SK-N-SH (cell line): ENCODE results near the gene TPCN2. TPM values are rescaled to one million over a fixed set of nuclear protein-coding genes. Genes with fewer than 3 reads are reported as not detected.

Source experiments
- CTCF ChIA-PET: fragments of 300-600, 350-600 bp; formaldehyde crosslinking; extraction: SDS; loops from one replicate; lab custom pipeline; 2021; lab: Yijun Ruan, JAX
- POLR2A ChIA-PET: fragments of 350-600 bp; sonication (Branson Sonifier 250); formaldehyde crosslinking; extraction: SDS; loops from one replicate; lab custom pipeline; 2020; ENCODE audit warnings: antibody characterized with exemption, inconsistent platforms; lab: Yijun Ruan, JAX
- DNase-seq: peaks from one replicate; pipeline ENCODE4 v3.0.0; 2012
- H2AFZ ChIP-seq: fragments of 200-600 bp; sonication (generic); 2 replicates; pipeline ENCODE4 v1.8.1; 2016; ENCODE audit warnings: antibody characterized with exemption, mild to moderate bottlenecking, low read depth
- H3F3A ChIP-seq: fragments of 200-600 bp; sonication (generic); replicated peaks from 2 replicates; pipeline ENCODE3; 2016; ENCODE audit warnings: antibody characterized with exemption, mild to moderate bottlenecking; ENCODE audit not compliant: insufficient read depth
- H3K27ac ChIP-seq, 2 experiments: fragments of 200-500 bp in 1 of 2; fragments of 200-600 bp in 1 of 2; sonication (Bioruptor generic) in 1 of 2; sonication (generic), shearing (Covaris generic) in 1 of 2; 2 replicates each; pipeline versions ENCODE4 v1.5.1 to v1.6.1; 2014 to 2016; ENCODE audit warnings: low read depth in 2 of 2, inconsistent platforms in 1 of 2, low read length in 1 of 2, mild to moderate bottlenecking in 1 of 2, mixed read lengths in 1 of 2
- H3K27me3 ChIP-seq: fragments of 200-600 bp; sonication (generic), shearing (Covaris generic); 2 replicates; pipeline ENCODE4 v1.6.1; 2016; ENCODE audit warnings: mixed run types; ENCODE audit not compliant: insufficient read depth
- H3K36me3 ChIP-seq, 2 experiments: fragments of 200-500 bp in 1 of 2; fragments of 200-600 bp in 1 of 2; sonication (Bioruptor generic) in 1 of 2; sonication (generic) in 1 of 2; replicated peaks in 1 of 2; 2 replicates each; pipeline versions ENCODE3 to v1.5.1; 2014 to 2016; ENCODE audit warnings: low read length in 1 of 2, mild to moderate bottlenecking in 1 of 2; ENCODE audit not compliant: insufficient read depth in 2 of 2, control insufficient read depth in 1 of 2
- H3K4me1 ChIP-seq, 2 experiments: fragments of 200-500 bp in 1 of 2; fragments of 200-600 bp in 1 of 2; sonication (Bioruptor generic) in 1 of 2; sonication (generic), shearing (Covaris generic) in 1 of 2; 2 replicates each; pipeline versions ENCODE4 v1.5.1 to v1.6.1; 2014 to 2016; ENCODE audit warnings: low read depth in 1 of 2, low read length in 1 of 2, mixed run types in 1 of 2; ENCODE audit not compliant: insufficient read depth in 2 of 2, control insufficient read depth in 1 of 2
- H3K4me2 ChIP-seq: fragments of 200-600 bp; sonication (generic), shearing (Covaris generic); 2 replicates; pipeline ENCODE4 v1.6.1; 2017; ENCODE audit warnings: mixed run types
- H3K4me3 ChIP-seq, 2 experiments: fragments of 200-500 bp in 1 of 2; fragments of 200-600 bp in 1 of 2; sonication (Bioruptor generic) in 1 of 2; sonication (generic), shearing (Covaris generic) in 1 of 2; 2 replicates each; pipeline versions ENCODE4 v1.5.1 to v1.8.1; 2014 to 2016; ENCODE audit warnings: low read depth in 2 of 2, inconsistent platforms in 1 of 2, low read length in 1 of 2, mild to moderate bottlenecking in 1 of 2, mixed read lengths in 1 of 2, moderate library complexity in 1 of 2
- H3K79me2 ChIP-seq: fragments of 200-600 bp; sonication (generic); 2 replicates; pipeline ENCODE4 v1.8.1; 2017; ENCODE audit warnings: mild to moderate bottlenecking; ENCODE audit not compliant: insufficient read depth
- H3K9ac ChIP-seq: fragments of 200-600 bp; sonication (generic); 2 replicates; pipeline ENCODE4 v1.6.1; 2017; ENCODE audit warnings: mixed run types
- H3K9me2 ChIP-seq: fragments of 200-600 bp; sonication (generic); 2 replicates; pipeline ENCODE4 v1.6.1; 2017; ENCODE audit warnings: mixed run types
- H3K9me3 ChIP-seq: fragments of 200-600 bp; sonication (generic); 2 replicates; pipeline ENCODE4 v1.6.1; 2017; ENCODE audit warnings: mixed run types, mild to moderate bottlenecking, moderate library complexity
- H4K20me1 ChIP-seq: fragments of 200-600 bp; sonication (generic); 2 replicates; pipeline ENCODE4 v1.6.1; 2017; ENCODE audit warnings: mild to moderate bottlenecking, mixed run types; ENCODE audit not compliant: insufficient read depth
- CHD2 ChIP-seq: fragments of 150-350 bp; IDR thresholded peaks from 2 replicates; pipeline ENCODE4 v1.6.1; 2018; ENCODE audit warnings: low read length; ENCODE audit not compliant: partially characterized antibody
- EP300 ChIP-seq, 2 experiments: IDR thresholded peaks; 2 replicates each; pipeline versions ENCODE4 v1.4.0 to v1.6.1; 2012; ENCODE audit warnings: borderline replicate concordance in 1 of 2, low read depth in 1 of 2, low read length in 1 of 2
- FOXJ3 ChIP-seq: sonication (generic); formaldehyde crosslinking; IDR thresholded peaks from 2 replicates; pipeline ENCODE4 v1.5.1; 2020; ENCODE audit warnings: mild to moderate bottlenecking, missing genetic modification reagents
- FOXM1 ChIP-seq: IDR thresholded peaks from 2 replicates; pipeline ENCODE4 v1.4.0; 2012; ENCODE audit warnings: low read depth, mild to moderate bottlenecking
- GABPA ChIP-seq: IDR thresholded peaks from 2 replicates; pipeline ENCODE4 v1.4.0; 2012; ENCODE audit warnings: low read depth, mild to moderate bottlenecking
- IRF3 ChIP-seq: fragments of 150-350 bp; IDR thresholded peaks from 2 replicates; pipeline ENCODE4 v1.6.1; 2016; ENCODE audit warnings: mild to moderate bottlenecking, low read depth, low read length
- JUND ChIP-seq: IDR thresholded peaks from 2 replicates; pipeline ENCODE4 v1.4.0; 2012
- MAX ChIP-seq: IDR thresholded peaks from 2 replicates; pipeline ENCODE4 v1.4.0; 2012; ENCODE audit warnings: low read depth
- MXI1 ChIP-seq: IDR thresholded peaks from 2 replicates; pipeline ENCODE4 v1.6.1; 2012; ENCODE audit warnings: mild to moderate bottlenecking, low read depth, low read length, improper control_type of control experiment
- POLR2AphosphoS5 ChIP-seq: IDR thresholded peaks from 2 replicates; pipeline ENCODE4 v1.6.1; 2012; ENCODE audit warnings: low read depth, low read length
- RAD21 ChIP-seq: IDR thresholded peaks from 2 replicates; pipeline ENCODE4 v1.6.1; 2012; ENCODE audit warnings: mild to moderate bottlenecking, low read length
- RFX5 ChIP-seq: IDR thresholded peaks from 2 replicates; pipeline ENCODE4 v1.6.1; 2012; ENCODE audit warnings: mild to moderate bottlenecking, improper control_type of control experiment, low read length
- SIN3A ChIP-seq: IDR thresholded peaks from 2 replicates; pipeline ENCODE4 v1.6.1; 2012; ENCODE audit warnings: low read depth, mild to moderate bottlenecking, low read length, moderate library complexity, borderline replicate concordance
- SMC3 ChIP-seq: IDR thresholded peaks from 2 replicates; pipeline ENCODE4 v1.6.1; 2012; ENCODE audit warnings: low read depth, low read length, improper control_type of control experiment
- TCF12 ChIP-seq: IDR thresholded peaks from 2 replicates; pipeline ENCODE4 v1.4.0; 2012
- TEAD4 ChIP-seq: IDR thresholded peaks from 2 replicates; pipeline ENCODE4 v1.4.0; 2012; ENCODE audit warnings: mild to moderate bottlenecking, borderline replicate concordance; ENCODE audit not compliant: insufficient read depth
- USF1 ChIP-seq: IDR thresholded peaks from 2 replicates; pipeline ENCODE4 v1.4.0; 2012; ENCODE audit warnings: low read depth, borderline replicate concordance
- YY1 ChIP-seq: IDR thresholded peaks from 2 replicates; pipeline ENCODE4 v1.4.0; 2012; ENCODE audit warnings: low read depth, mild to moderate bottlenecking
- WGBS: methylation state at CpG from one replicate; pipeline ENCODE4 v1.1.6; 2017; ENCODE audit warnings: low lambda C conversion rate; 5-methylcytosine and 5-hydroxymethylcytosine counted together
- polyA plus RNA-seq, 3 experiments: library from polyadenylated mRNA; depleted of rRNA; stranded (reverse); fragments of >200 nt; gene quantifications; 2 replicates each; pipeline ENCODE4 v1.2.3, GENCODE V29; 2012

The TPCN2 gene
- polyA plus RNA-seq, 1 of the 3 experiments (the other 2 are of a cell fraction), result 8.7 TPM

- no peak for TF ChIP-seq IRF3
Observed at GRCh38 chr11:69000831-69001242, 47.9 kb upstream of the TPCN2 start (continued).

GRCh38 chr11:69001243-69002081 lies 47.3 kb upstream of the TPCN2 start:
- Histone ChIP-seq H3K36me3 (no peaks in the 10 kb centered on the region), H4K20me1 (no peaks in the 10 kb centered on the region), H3K27ac (peak overlapping the region; percentile 38 to 60; a peak in 3 of 4 replicates), H3F3A (no peaks in the 10 kb centered on the region), H3K4me3 (no peak overlapping the region), H3K9me3 (no peaks in the 10 kb centered on the region), H3K4me1 (peaks cover 14 to 40% of the 10 kb centered on the region in 2 experiments), H3K79me2 (no peaks in the 10 kb centered on the region), H3K4me2 (no peak overlapping the region; the same call in 1 of the 2 replicates), H3K9ac (no peak overlapping the region), H3K9me2 (no peaks in the 10 kb centered on the region), H2AFZ (no peak overlapping the region), H3K27me3 (no peaks in the 10 kb centered on the region)
- WGBS, result 90% methylated on average over 14 of the region's 23 CpGs
- ChIA-PET CTCF (interaction anchor here (0.6 to 3.9 kb wide), 11 partner anchors 10 to 1156 kb away, joined by 3 to 26 read pairs (median 3); partner anchors contain the start of gene MRGPRF), POLR2A (no interaction called here)
- peak; percentile 31 for DNase-seq
- TF ChIP-seq TCF12, result no peak
- no peak for TF ChIP-seq MAX
- TF ChIP-seq EP300 (IDR thresholded peaks at IDR 0.05; ENCODE audit: borderline replicate concordance in 1 of 2, low read depth in 1 of 2, low read length in 1 of 2), result no peak
- no peak for TF ChIP-seq CHD2
- TF ChIP-seq POLR2AphosphoS5, result no peak
- TF ChIP-seq FOXJ3 (CRISPR knock-in tag), result no peak
- no peak for TF ChIP-seq USF1

- Histone ChIP-seq H3K9ac (no peak overlapping the region), H3K4me2 (no peak overlapping the region), H4K20me1 (no peaks in the 10 kb centered on the region), H3F3A (no peaks in the 10 kb centered on the region), H3K27me3 (no peaks in the 10 kb centered on the region), H3K36me3 (no peaks in the 10 kb centered on the region), H3K4me3 (no peak overlapping the region), H3K4me1 (peaks cover 14 to 36% of the 10 kb centered on the region in 2 experiments), H3K9me3 (no peaks in the 10 kb centered on the region), H3K27ac (no peak overlapping the region), H3K9me2 (no peaks in the 10 kb centered on the region), H2AFZ (no peak overlapping the region), H3K79me2 (no peaks in the 10 kb centered on the region)
- no peak for DNase-seq
- CTCF ChIA-PET, result interaction anchor here (0.9 to 3.9 kb wide), 4 partner anchors 10 to 1064 kb away, joined by 3 to 26 read pairs (median 16); partner anchors contain the start of gene MRGPRF
- WGBS, result 83% methylated on average over 6 of the region's 6 CpGs
- POLR2A ChIA-PET, result no interaction called here
- no peak for TF ChIP-seq RAD21
- TF ChIP-seq SMC3, result no peak
- no peak for TF ChIP-seq CHD2
- TF ChIP-seq RFX5, result no peak
- TF ChIP-seq MXI1, result no peak
- TF ChIP-seq GABPA, result no peak
- no peak for TF ChIP-seq YY1
- no peak for TF ChIP-seq SIN3A
- TF ChIP-seq POLR2AphosphoS5, result no peak
- no peak for TF ChIP-seq MAX
- no peak for TF ChIP-seq JUND
- TF ChIP-seq FOXM1, result no peak
- TF ChIP-seq FOXJ3 (CRISPR knock-in tag), result no peak
- no peak for TF ChIP-seq TEAD4
Observed at GRCh38 chr11:69002110-69002569, 46.6 kb upstream of the TPCN2 start.
